Cardiac fibroblast (primary cell): Measurements from ENCODE around the gene SRC.

ENCODE experiments used
- DNase-seq, 2 donors: peaks; one replicate each; pipeline versions ENCODE4 v3.0.0 to v3.0.0-alpha.2; 2010; ENCODE audit warnings: low read depth in 2 of 2
- H3K4me3 ChIP-seq, 2 donors: replicated peaks in 1 of 2; 1 replicate in 1 of 2; 2 replicates in 1 of 2; pipeline ENCODE4 v1.5.1; 2011; ENCODE audit warnings: low read depth in 2 of 2, low read length in 2 of 2, mild to moderate bottlenecking in 2 of 2, moderate library complexity in 1 of 2
- TF ChIP-seq, protein P1 (sequence below): IDR thresholded peaks from one replicate; pipeline ENCODE4 v1.5.1; 2011; ENCODE audit warnings: low read depth, mild to moderate bottlenecking, low read length, inconsistent platforms

SRC gene

DNA sequence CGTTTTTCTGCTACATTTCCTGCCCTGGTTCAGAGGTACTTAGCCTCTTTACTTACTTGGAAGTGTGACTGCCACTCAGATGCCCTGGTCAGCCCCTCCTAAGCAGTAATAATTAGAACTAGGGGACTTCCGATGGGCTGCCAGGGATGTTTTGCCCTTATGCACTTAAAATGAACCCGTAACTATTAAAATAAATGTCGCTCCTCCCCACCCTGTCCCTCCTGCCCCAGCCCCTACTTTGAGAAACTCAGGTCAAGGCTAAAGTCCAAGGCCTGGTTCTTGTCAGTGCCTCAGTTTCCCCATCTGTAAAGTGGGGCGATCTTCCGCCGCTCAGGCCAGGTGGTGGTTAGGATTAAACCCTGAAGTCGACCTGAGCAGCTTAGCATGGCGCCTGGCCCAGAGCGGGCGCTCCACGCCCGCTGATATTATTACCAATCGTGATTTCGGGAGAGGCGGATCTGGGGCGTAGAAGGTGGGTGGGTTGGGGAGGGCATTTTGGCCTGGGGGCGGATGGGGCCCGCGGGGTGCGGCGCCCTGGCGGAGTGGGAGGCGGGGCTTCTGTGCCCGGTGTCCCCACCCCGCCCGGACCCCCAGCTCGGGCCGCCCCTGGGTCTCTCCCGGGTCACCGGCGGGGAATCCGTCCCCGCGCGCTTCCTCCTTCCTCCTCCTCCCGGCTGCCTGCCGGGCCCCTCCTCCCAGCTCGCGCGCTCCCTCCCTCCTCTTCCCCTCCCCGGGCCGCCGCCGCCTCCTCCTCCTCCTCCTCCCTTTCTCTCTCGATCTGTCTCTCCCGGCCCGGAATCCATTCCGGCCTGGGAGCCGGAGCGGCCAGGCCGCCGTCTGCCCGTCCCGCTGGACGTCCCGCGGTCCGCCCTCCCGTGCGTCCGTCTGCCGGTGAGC lies at the start of gene SRC:
Gene SRC, plus strand, starts transcription at position 802 of the 897 bp plus-strand sequence. CDS start 38,014 bp downstream, outside the sequence.
- peak; percentile 65 to 83 for DNase-seq
- TF ChIP-seq, protein P1, sequence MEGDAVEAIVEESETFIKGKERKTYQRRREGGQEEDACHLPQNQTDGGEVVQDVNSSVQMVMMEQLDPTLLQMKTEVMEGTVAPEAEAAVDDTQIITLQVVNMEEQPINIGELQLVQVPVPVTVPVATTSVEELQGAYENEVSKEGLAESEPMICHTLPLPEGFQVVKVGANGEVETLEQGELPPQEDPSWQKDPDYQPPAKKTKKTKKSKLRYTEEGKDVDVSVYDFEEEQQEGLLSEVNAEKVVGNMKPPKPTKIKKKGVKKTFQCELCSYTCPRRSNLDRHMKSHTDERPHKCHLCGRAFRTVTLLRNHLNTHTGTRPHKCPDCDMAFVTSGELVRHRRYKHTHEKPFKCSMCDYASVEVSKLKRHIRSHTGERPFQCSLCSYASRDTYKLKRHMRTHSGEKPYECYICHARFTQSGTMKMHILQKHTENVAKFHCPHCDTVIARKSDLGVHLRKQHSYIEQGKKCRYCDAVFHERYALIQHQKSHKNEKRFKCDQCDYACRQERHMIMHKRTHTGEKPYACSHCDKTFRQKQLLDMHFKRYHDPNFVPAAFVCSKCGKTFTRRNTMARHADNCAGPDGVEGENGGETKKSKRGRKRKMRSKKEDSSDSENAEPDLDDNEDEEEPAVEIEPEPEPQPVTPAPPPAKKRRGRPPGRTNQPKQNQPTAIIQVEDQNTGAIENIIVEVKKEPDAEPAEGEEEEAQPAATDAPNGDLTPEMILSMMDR = no peak

DNA sequence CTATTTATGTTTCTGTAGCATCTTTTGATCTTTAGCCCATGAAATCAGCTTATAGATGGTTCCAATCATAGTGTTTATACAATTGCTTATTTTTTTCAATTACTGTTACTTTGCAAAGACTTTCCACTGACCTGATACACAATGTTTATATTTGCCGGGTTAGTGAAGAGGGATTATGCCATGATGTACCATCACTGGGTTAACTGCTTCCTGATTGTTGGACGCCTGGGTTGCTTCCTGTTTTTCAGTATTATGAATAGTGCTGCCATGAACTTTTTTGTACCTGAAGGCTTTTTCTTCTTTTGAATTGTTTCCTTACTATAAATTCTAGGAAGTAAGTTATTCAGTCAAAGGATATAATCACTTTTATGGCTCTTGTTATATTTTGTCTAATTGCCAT lies 49.6 kb upstream of the SRC start:
- DNase-seq = no peak
- TF ChIP-seq, protein P1 = no peak

More for the DNA sequence above, at the start of gene SRC:
- peak within 1 kb of the TSS; percentile 57 to 61 for H3K4me3 ChIP-seq

GRCh38 chr20:37297066-37297736 lies 48.7 kb upstream of the SRC start:
- H3K4me3 ChIP-seq = no peak overlapping the region
- TF ChIP-seq, protein P1 = no peak
- DNase-seq = peak; percentile 63 to 65

More for the DNA sequence above, 49.6 kb upstream of the SRC start:
- H3K4me3 ChIP-seq = no peak overlapping the region

GRCh38 chr20:37298190-37298939 lies 47.6 kb upstream of the SRC start:
- DNase-seq = peak; percentile 67 to 75
- H3K4me3 ChIP-seq = no peak overlapping the region
- TF ChIP-seq, protein P1 = no peak

GRCh38 chr20:37299718-37300528 lies 46.0 kb upstream of the SRC start:
- H3K4me3 ChIP-seq = no peak overlapping the region
- TF ChIP-seq, protein P1 = no peak
- peak; percentile 26 to 62 for DNase-seq

- DNase-seq = no peak
- no peak overlapping the region for H3K4me3 ChIP-seq
- TF ChIP-seq, protein P1 = no peak
Observed at GRCh38 chr20:37301120-37301519, 44.8 kb upstream of the SRC start.
